ENCODE results near the gene HSP90B1. TPM values are rescaled to one million over a fixed set of nuclear protein-coding genes. Genes with fewer than 3 reads are reported as not detected.

The HSP90B1 gene
- total and polyA plus RNA-seq, 2 donors from 2014 or later = 521 to 806 TPM

DNA sequence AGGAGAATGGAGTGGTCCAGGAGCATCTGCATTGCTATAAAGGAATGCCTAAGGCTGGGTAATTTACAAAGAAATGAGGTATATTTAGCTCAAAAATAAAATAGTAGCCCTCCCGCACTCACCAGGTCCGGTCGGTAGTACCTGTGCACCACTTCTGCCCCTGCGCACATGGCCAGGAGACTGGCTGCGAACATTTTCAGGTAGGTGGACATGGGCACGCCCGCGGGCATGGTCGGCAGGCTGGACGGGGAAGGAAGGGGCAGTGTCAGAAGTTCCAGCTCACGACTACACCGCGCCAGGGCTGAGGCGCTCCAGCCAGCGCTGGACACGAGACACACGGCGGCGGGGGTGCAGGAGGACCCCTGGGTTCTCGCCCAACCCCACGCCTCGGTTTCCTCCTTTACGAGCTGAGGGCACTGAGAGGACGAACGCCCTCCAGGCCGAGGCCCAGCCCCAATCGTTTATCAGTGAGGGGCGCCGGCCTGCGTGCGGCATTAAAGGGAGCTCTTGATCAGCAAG is 26.4 kb downstream of the HSP90B1 start:
- peaks cover 6 to 21% (median 16%) of the 10 kb centered on the region in 3 donors for H3K36me3 ChIP-seq (ENCODE audit: control insufficient read depth in 2 of 3, insufficient read depth in 3 of 3, low read length in 3 of 3)
- H3K27ac ChIP-seq (ENCODE audit: low read depth in 2 of 2, low read length in 2 of 2) = peak overlapping the region; percentile 78
- DNase-seq (peak in 1 of 5 donors; percentile 31), FAIRE-seq (no peak)
- H3K9ac ChIP-seq (ENCODE audit: low read length in 3 of 3) = peak overlapping the region; percentile 74 to 93 (median 83)
- TF ChIP-seq, protein P1, sequence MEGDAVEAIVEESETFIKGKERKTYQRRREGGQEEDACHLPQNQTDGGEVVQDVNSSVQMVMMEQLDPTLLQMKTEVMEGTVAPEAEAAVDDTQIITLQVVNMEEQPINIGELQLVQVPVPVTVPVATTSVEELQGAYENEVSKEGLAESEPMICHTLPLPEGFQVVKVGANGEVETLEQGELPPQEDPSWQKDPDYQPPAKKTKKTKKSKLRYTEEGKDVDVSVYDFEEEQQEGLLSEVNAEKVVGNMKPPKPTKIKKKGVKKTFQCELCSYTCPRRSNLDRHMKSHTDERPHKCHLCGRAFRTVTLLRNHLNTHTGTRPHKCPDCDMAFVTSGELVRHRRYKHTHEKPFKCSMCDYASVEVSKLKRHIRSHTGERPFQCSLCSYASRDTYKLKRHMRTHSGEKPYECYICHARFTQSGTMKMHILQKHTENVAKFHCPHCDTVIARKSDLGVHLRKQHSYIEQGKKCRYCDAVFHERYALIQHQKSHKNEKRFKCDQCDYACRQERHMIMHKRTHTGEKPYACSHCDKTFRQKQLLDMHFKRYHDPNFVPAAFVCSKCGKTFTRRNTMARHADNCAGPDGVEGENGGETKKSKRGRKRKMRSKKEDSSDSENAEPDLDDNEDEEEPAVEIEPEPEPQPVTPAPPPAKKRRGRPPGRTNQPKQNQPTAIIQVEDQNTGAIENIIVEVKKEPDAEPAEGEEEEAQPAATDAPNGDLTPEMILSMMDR (IDR thresholded peaks at IDR 0.05; ENCODE audit: borderline replicate concordance, extremely low read depth, insufficient read depth) = no peak
- no peaks in the 10 kb centered on the region for H3K9me3 ChIP-seq (ENCODE audit: control insufficient read depth in 2 of 3, insufficient read depth in 1 of 3, low read length in 3 of 3)
- peaks cover 7 to 10% (median 8%) of the 10 kb centered on the region in 3 donors for H3K4me1 ChIP-seq (ENCODE audit: control insufficient read depth in 2 of 3, insufficient read depth in 2 of 3, low read depth in 1 of 3, low read length in 3 of 3)
- H3K27me3 ChIP-seq (ENCODE audit: control insufficient read depth, insufficient read depth, low read length) = no peaks in the 10 kb centered on the region
- intact Hi-C loops (cut with DNase I) = no loop called here
- peak overlapping the region; percentile 74 to 96 (median 75) for H3K4me3 ChIP-seq (ENCODE audit: low read length in 3 of 3)

DNA sequence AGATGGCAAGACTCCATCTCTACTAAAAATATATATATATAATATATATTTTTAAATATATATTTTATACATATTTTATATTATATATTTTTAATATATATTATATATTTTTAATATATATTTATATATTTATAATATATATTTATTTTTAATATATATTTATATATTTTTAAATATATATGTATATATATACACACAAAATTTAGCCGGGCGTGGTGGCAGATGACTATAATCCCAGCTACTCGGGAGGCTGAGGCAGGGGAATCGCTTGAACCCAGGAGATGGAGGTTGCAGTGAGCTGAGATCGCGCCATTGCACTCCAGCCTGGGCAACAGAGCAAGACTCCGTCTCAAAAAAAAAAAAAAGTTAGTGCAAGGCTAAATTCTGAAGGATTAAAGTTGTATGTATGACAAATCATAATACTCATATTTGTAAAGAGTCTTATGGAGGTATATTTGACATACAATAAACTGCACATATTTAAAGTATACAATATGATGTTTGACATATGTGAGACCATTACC is 27.7 kb downstream of the HSP90B1 start:
- intact Hi-C loops (cut with DNase I) = no loop called here

DNA sequence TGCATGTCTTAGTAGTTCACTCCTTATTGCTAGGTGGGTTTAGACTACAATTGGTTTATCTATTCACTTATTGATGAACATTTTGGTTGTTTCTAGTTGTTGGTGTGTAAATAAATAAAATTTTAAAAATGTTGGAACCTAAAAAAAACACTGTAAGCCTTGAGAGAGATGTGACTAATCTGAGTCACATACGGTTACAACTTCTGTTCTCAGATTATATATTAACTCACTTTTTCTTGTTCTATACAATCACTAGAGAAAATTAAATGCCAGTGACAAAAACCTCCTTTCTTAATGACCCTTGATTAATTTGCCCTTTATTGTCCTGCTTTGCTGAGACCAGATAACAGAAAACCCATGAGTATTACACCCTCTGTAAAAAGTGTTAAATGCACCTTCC is 28.4 kb downstream of the HSP90B1 start:
- no peak for FAIRE-seq

More for the DNA sequence above, 27.7 kb downstream of the HSP90B1 start:
- DNase-seq (no peak), FAIRE-seq (no peak)
- Histone ChIP-seq H3K9me3 (ENCODE audit: control insufficient read depth in 2 of 3, insufficient read depth in 1 of 3, low read length in 3 of 3) (no peaks in the 10 kb centered on the region), H3K9ac (ENCODE audit: low read length in 3 of 3) (no peak overlapping the region), H3K4me1 (ENCODE audit: control insufficient read depth in 2 of 3, insufficient read depth in 2 of 3, low read depth in 1 of 3, low read length in 3 of 3) (peaks cover 7 to 10% (median 8%) of the 10 kb centered on the region in 3 donors), H3K4me3 (ENCODE audit: low read length in 3 of 3) (peak overlapping the region in 1 of 3 donors; percentile 74), H3K36me3 (ENCODE audit: control insufficient read depth in 2 of 3, insufficient read depth in 3 of 3, low read length in 3 of 3) (peaks cover 3 to 15% (median 11%) of the 10 kb centered on the region in 3 donors), H3K27ac (ENCODE audit: low read depth in 2 of 2, low read length in 2 of 2) (peak overlapping the region; percentile 78 to 96), H3K27me3 (ENCODE audit: control insufficient read depth, insufficient read depth, low read length) (no peaks in the 10 kb centered on the region)
- TF ChIP-seq, protein P1 (IDR thresholded peaks at IDR 0.05; ENCODE audit: borderline replicate concordance, extremely low read depth, insufficient read depth) = no peak

More for the DNA sequence above, 28.4 kb downstream of the HSP90B1 start:
- TF ChIP-seq, protein P1 (IDR thresholded peaks at IDR 0.05; ENCODE audit: borderline replicate concordance, extremely low read depth, insufficient read depth) = no peak
- Histone ChIP-seq H3K27ac (ENCODE audit: low read depth in 2 of 2, low read length in 2 of 2) (no peak overlapping the region), H3K27me3 (ENCODE audit: control insufficient read depth, insufficient read depth, low read length) (no peaks in the 10 kb centered on the region), H3K9ac (ENCODE audit: low read length in 3 of 3) (no peak overlapping the region), H3K4me1 (ENCODE audit: control insufficient read depth in 2 of 3, insufficient read depth in 2 of 3, low read depth in 1 of 3, low read length in 3 of 3) (peaks cover 7 to 10% (median 8%) of the 10 kb centered on the region in 3 donors), H3K36me3 (ENCODE audit: control insufficient read depth in 2 of 3, insufficient read depth in 3 of 3, low read length in 3 of 3) (peaks cover 3 to 8% (median 6%) of the 10 kb centered on the region in 3 donors), H3K4me3 (ENCODE audit: low read length in 3 of 3) (no peak overlapping the region), H3K9me3 (ENCODE audit: control insufficient read depth in 2 of 3, insufficient read depth in 1 of 3, low read length in 3 of 3) (no peaks in the 10 kb centered on the region)
- no peak for DNase-seq
- intact Hi-C loops (cut with DNase I) = no loop called here
